HG03342 (cell line): ENCODE measurements around the gene LRRC23.
A peak's percentile ranks its signal among the peaks of the same experiment; 100 is the strongest.

Experiments
- ATAC-seq: cut with Tn5 transposase; IDR thresholded peaks from one replicate; pipeline ENCODE4 v1.9.1; 2021; ENCODE audit warnings: mild to moderate bottlenecking, moderate library complexity; ENCODE audit not compliant: unreplicated experiment

The LRRC23 gene

GRCh38 chr12:6923851-6924250, 19.2 kb downstream of the LRRC23 start:
- no peak for ATAC-seq

- no peak for ATAC-seq
Observed at GRCh38 chr12:6925239-6925539, 20.6 kb downstream of the LRRC23 start.

- no peak for ATAC-seq
Observed at GRCh38 chr12:6925540-6926279, 21.1 kb downstream of the LRRC23 start.

- ATAC-seq: no peak
Observed at GRCh38 chr12:6927379-6928021, 22.9 kb downstream of the LRRC23 start, which contains the start of gene ATN1. Gene ATN1 (plus strand): TSS chr12:6927959. CDS start chr12:6934002, 6,043 bp downstream.

GRCh38 chr12:6928022-6928702, 23.5 kb downstream of the LRRC23 start:
- ATAC-seq: no peak

- ATAC-seq: no peak
Observed at GRCh38 chr12:6928703-6929407, 24.2 kb downstream of the LRRC23 start.

- no peak for ATAC-seq
Observed at GRCh38 chr12:6929466-6930452, 25.1 kb downstream of the LRRC23 start.

GRCh38 chr12:6932766-6933165, 28.1 kb downstream of the LRRC23 start:
- ATAC-seq: no peak

- no peak for ATAC-seq
Observed at GRCh38 chr12:6934110-6934509, 29.5 kb downstream of the LRRC23 start.

GRCh38 chr12:6935371-6936193, 31.0 kb downstream of the LRRC23 start:
- ATAC-seq: no peak

- no peak for ATAC-seq
Observed at GRCh38 chr12:6936194-6936635, 31.6 kb downstream of the LRRC23 start.

- no peak for ATAC-seq
Observed at GRCh38 chr12:6936636-6937480, 32.2 kb downstream of the LRRC23 start.

GRCh38 chr12:6937481-6938352, 33.1 kb downstream of the LRRC23 start:
- peak; percentile 81 for ATAC-seq

- ATAC-seq: no peak
Observed at GRCh38 chr12:6938353-6939190, 34.0 kb downstream of the LRRC23 start.

- ATAC-seq: no peak
Observed at GRCh38 chr12:6939191-6939540, 34.5 kb downstream of the LRRC23 start.

GRCh38 chr12:6941267-6941666, 36.6 kb downstream of the LRRC23 start:
- no peak for ATAC-seq

- no peak for ATAC-seq
Observed at GRCh38 chr12:6941782-6942181, 37.2 kb downstream of the LRRC23 start.
